ENCODE results near the gene FAHD2A.
"Not testable (repeated sequence)": the region's sequence is repeated elsewhere in the genome, so short reads cannot be mapped to it uniquely, and the experiment has no call there.

Gene FAHD2A

GRCh38 chr2:95433973-95434372 lies 31.5 kb downstream of the FAHD2A start:
- not testable (repeated sequence) for DNase-seq (ENCODE audit: low spot score)

- not testable (repeated sequence) for DNase-seq (ENCODE audit: low spot score)
Measured at GRCh38 chr2:95434507-95435076, 32.1 kb downstream of the FAHD2A start.

GRCh38 chr2:95435162-95435871 lies 32.8 kb downstream of the FAHD2A start:
- not testable (repeated sequence) for DNase-seq (ENCODE audit: low spot score)

GRCh38 chr2:95435872-95436209 lies 33.3 kb downstream of the FAHD2A start:
- DNase-seq (ENCODE audit: low spot score), result not testable (repeated sequence)

- DNase-seq (ENCODE audit: low spot score), result not testable (repeated sequence)
Measured at GRCh38 chr2:95442474-95443099, 40.1 kb downstream of the FAHD2A start.

GRCh38 chr2:95445317-95445716 lies 42.8 kb downstream of the FAHD2A start:
- not testable (repeated sequence) for DNase-seq (ENCODE audit: low spot score)

GRCh38 chr2:95463292-95463691 lies 60.8 kb downstream of the FAHD2A start:
- DNase-seq (ENCODE audit: low spot score), result not testable (repeated sequence)

Small RNAs within 50 kb of the gene (small RNA-seq; reads per million reads assigned to genes)
- 0 reads per million in 2 experiments for gene AC133104.2

Measured in SK-N-DZ (cell line).